A549 (cell line): ENCODE results near the gene HTT-AS.

Experiments used
- CBX8 ChIP-seq: fragments of 200-600 bp; sonication (generic); IDR thresholded peaks from 2 replicates; pipeline ENCODE4 v1.6.1; 2016
- EP300 ChIP-seq, 2 experiments: fragments of >200 bp; sonication (Bioruptor Twin); formaldehyde crosslinking; IDR thresholded peaks; 2 replicates in 1 of 2; 3 replicates in 1 of 2; pipeline ENCODE4 v1.6.1; 2016 to 2017
- ESRRA ChIP-seq: fragments of 150-350 bp; IDR thresholded peaks from 2 replicates; pipeline ENCODE4 v1.6.1; 2014; ENCODE audit warnings: mild to moderate bottlenecking, low read length, borderline replicate concordance
- HOXA7 ChIP-seq: fragments of 250-450 bp; sonication (Bioruptor Pico); IDR thresholded peaks from 2 replicates; pipeline ENCODE4 v1.5.0; 2020; ENCODE audit warnings: mild to moderate bottlenecking, moderate library complexity
- MAFK ChIP-seq: fragments of 450-650 bp; IDR thresholded peaks from 2 replicates; pipeline ENCODE4 v1.6.1; 2014; ENCODE audit not compliant: partially characterized antibody
- MYC ChIP-seq: IDR thresholded peaks from 2 replicates; pipeline ENCODE4 v1.6.1; 2012; ENCODE audit warnings: mild to moderate bottlenecking, inconsistent platforms, low read length, improper control_type of control experiment, borderline replicate concordance
- PBX3 ChIP-seq: IDR thresholded peaks from 2 replicates; pipeline ENCODE4 v1.6.1; 2012
- POLR2A ChIP-seq: IDR thresholded peaks from 2 replicates; pipeline ENCODE4 v1.6.1; 2012; ENCODE audit warnings: mild to moderate bottlenecking, low read length
- REST ChIP-seq: fragments of 200-600 bp; sonication (generic); IDR thresholded peaks from 2 replicates; pipeline ENCODE4 v1.6.1; 2016; ENCODE audit warnings: antibody characterized with exemption, mild to moderate bottlenecking, moderate library complexity
- RFX5 ChIP-seq: fragments of 450-650 bp; IDR thresholded peaks from 2 replicates; pipeline ENCODE4 v1.7.1; 2014; ENCODE audit warnings: antibody characterized with exemption, mild to moderate bottlenecking, moderate library complexity
- RNF2 ChIP-seq: fragments of 200-600 bp; sonication (generic); IDR thresholded peaks from 2 replicates; pipeline ENCODE4 v1.6.1; 2016; ENCODE audit warnings: low read depth, mild to moderate bottlenecking, antibody characterized with exemption, moderate library complexity, borderline replicate concordance
- ZNF302 ChIP-seq: fragments of 250-450 bp; sonication (Bioruptor Pico); IDR thresholded peaks from 2 replicates; pipeline ENCODE4 v1.9.0; 2021; ENCODE audit warnings: inconsistent platforms, mild to moderate bottlenecking, moderate library complexity
- TF ChIP-seq, protein P1 (sequence below): fragments of >200 bp; sonication (Bioruptor Twin); formaldehyde crosslinking; IDR thresholded peaks from 3 replicates; pipeline ENCODE4 v1.5.1; 2016
- TF ChIP-seq, protein P2 (sequence below): fragments of >200 bp; sonication (Bioruptor Twin); formaldehyde crosslinking; IDR thresholded peaks from 3 replicates; pipeline ENCODE4 v1.6.1; 2016

GRCh38 chr4:3046162-3046561, 28.2 kb downstream of the HTT-AS start:
- TF ChIP-seq ZNF302 = no peak
- TF ChIP-seq, protein P1, sequence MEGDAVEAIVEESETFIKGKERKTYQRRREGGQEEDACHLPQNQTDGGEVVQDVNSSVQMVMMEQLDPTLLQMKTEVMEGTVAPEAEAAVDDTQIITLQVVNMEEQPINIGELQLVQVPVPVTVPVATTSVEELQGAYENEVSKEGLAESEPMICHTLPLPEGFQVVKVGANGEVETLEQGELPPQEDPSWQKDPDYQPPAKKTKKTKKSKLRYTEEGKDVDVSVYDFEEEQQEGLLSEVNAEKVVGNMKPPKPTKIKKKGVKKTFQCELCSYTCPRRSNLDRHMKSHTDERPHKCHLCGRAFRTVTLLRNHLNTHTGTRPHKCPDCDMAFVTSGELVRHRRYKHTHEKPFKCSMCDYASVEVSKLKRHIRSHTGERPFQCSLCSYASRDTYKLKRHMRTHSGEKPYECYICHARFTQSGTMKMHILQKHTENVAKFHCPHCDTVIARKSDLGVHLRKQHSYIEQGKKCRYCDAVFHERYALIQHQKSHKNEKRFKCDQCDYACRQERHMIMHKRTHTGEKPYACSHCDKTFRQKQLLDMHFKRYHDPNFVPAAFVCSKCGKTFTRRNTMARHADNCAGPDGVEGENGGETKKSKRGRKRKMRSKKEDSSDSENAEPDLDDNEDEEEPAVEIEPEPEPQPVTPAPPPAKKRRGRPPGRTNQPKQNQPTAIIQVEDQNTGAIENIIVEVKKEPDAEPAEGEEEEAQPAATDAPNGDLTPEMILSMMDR = no peak
- no peak for TF ChIP-seq CBX8
- no peak for TF ChIP-seq ESRRA
- no peak for TF ChIP-seq EP300 (IDR thresholded peaks at IDR 0.05)
- no peak for TF ChIP-seq MYC
- TF ChIP-seq, protein P2, sequence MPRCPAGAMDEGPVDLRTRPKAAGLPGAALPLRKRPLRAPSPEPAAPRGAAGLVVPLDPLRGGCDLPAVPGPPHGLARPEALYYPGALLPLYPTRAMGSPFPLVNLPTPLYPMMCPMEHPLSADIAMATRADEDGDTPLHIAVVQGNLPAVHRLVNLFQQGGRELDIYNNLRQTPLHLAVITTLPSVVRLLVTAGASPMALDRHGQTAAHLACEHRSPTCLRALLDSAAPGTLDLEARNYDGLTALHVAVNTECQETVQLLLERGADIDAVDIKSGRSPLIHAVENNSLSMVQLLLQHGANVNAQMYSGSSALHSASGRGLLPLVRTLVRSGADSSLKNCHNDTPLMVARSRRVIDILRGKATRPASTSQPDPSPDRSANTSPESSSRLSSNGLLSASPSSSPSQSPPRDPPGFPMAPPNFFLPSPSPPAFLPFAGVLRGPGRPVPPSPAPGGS = no peak
- TF ChIP-seq POLR2A = no peak
- TF ChIP-seq MAFK = no peak
- no peak for TF ChIP-seq RNF2
- no peak for TF ChIP-seq PBX3
- no peak for TF ChIP-seq RFX5
- TF ChIP-seq REST = no peak
- TF ChIP-seq HOXA7 (CRISPR knock-in tag) = no peak
